Liver (tissue), 9 donors: Measurements from ENCODE around the gene ADRA2B. TPM values are rescaled to one million over a fixed set of nuclear protein-coding genes. Genes with fewer than 3 reads are reported as not detected.

ENCODE experiments used
- DNase-seq: peaks from one replicate; pipeline ENCODE4 v3.0.0-alpha.2; 2017; ENCODE audit warnings: low spot score
- H3K27ac ChIP-seq, 2 donors: one replicate each; pipeline ENCODE4 v1.7.0; 2013; ENCODE audit warnings: inconsistent platforms in 2 of 2, low read length in 2 of 2, control low read depth in 1 of 2, low read depth in 1 of 2, mild to moderate bottlenecking in 1 of 2
- H3K27me3 ChIP-seq, 4 donors: one replicate each; pipeline versions ENCODE4 v1.6.1 to v1.7.0; 2013; ENCODE audit warnings: low read length in 3 of 4, inconsistent platforms in 1 of 4, mild to moderate bottlenecking in 1 of 4, moderate library complexity in 1 of 4; ENCODE audit not compliant: control insufficient read depth in 4 of 4, insufficient read depth in 4 of 4
- H3K36me3 ChIP-seq, 4 donors: one replicate each; pipeline versions ENCODE4 v1.6.1 to v1.7.0; 2013; ENCODE audit warnings: low read length in 3 of 4, mild to moderate bottlenecking in 3 of 4, low read depth in 1 of 4, moderate library complexity in 1 of 4; ENCODE audit not compliant: control insufficient read depth in 4 of 4, insufficient read depth in 3 of 4
- H3K4me1 ChIP-seq, 4 donors: one replicate each; pipeline versions ENCODE4 v1.6.1 to v1.7.0; 2013; ENCODE audit warnings: low read length in 3 of 4, mild to moderate bottlenecking in 3 of 4, moderate library complexity in 1 of 4; ENCODE audit not compliant: control insufficient read depth in 4 of 4, insufficient read depth in 4 of 4
- H3K4me3 ChIP-seq, 3 donors: one replicate each; pipeline versions ENCODE4 v1.6.1 to v1.7.0; 2013; ENCODE audit warnings: low read length in 3 of 3, control low read depth in 1 of 3, low read depth in 1 of 3, mild to moderate bottlenecking in 1 of 3
- H3K9ac ChIP-seq, 2 donors: one replicate each; pipeline ENCODE4 v1.7.0; 2013; ENCODE audit warnings: low read length in 2 of 2, mild to moderate bottlenecking in 2 of 2, moderate library complexity in 2 of 2, control low read depth in 1 of 2, low read depth in 1 of 2
- H3K9me3 ChIP-seq, 4 donors: one replicate each; pipeline versions ENCODE4 v1.6.1 to v1.7.0; 2013; ENCODE audit warnings: low read length in 3 of 4; ENCODE audit not compliant: control insufficient read depth in 4 of 4
- JUND ChIP-seq, 2 donors: IDR thresholded peaks; 2 replicates each; pipeline ENCODE4 v1.6.1; 2016; ENCODE audit warnings: antibody characterized with exemption in 2 of 2
- RXRA ChIP-seq, 2 donors: IDR thresholded peaks; 2 replicates each; pipeline ENCODE4 v1.6.1; 2017 to 2018; ENCODE audit warnings: antibody characterized with exemption in 2 of 2, mild to moderate bottlenecking in 1 of 2
- SP1 ChIP-seq: IDR thresholded peaks from 2 replicates; pipeline ENCODE4 v1.6.1; 2018; ENCODE audit warnings: antibody characterized with exemption, mild to moderate bottlenecking
- WGBS: extraction: QIAGEN DNeasy Blood & Tissue Kit; methylation state at CpG from one replicate; pipeline ENCODE4 v1.1.7; 2013; 5-methylcytosine and 5-hydroxymethylcytosine counted together
- polyA plus RNA-seq, 2 donors: library from polyadenylated mRNA; stranded (reverse) in 1 of 2; unstranded in 1 of 2; fragments of 200-250 nt in 1 of 2; fragments of >200 nt in 1 of 2; fragmentation: Nextera tagmentation in 1 of 2; extraction: Ambion mirVana in 1 of 2; gene quantifications; one replicate each; pipeline versions ENCODE4 v1.2.1 to v1.2.3, GENCODE V29; 2013 to 2015
- total RNA-seq, 2 donors: library from RNA; depleted of rRNA; stranded (reverse); fragments of >200 nt; gene quantifications; one replicate each; pipeline ENCODE4 v1.2.3, GENCODE V29; 2014
- TF ChIP-seq, protein P1 (sequence below): IDR thresholded peaks from 2 replicates; pipeline ENCODE4 v1.6.1; 2016; ENCODE audit warnings: antibody characterized with exemption, mild to moderate bottlenecking
- TF ChIP-seq, protein P2 (sequence below): IDR thresholded peaks from 2 replicates; pipeline ENCODE4 v1.6.1; 2016; ENCODE audit warnings: antibody characterized with exemption
- TF ChIP-seq, protein P3 (sequence below): fragments of 150-350 bp; IDR thresholded peaks from 2 replicates; pipeline ENCODE4 v1.5.1; 2017; ENCODE audit warnings: improper control_type of control experiment, low read depth, low read length; ENCODE audit not compliant: missing input control
- TF ChIP-seq, protein P4 (sequence below): IDR thresholded peaks from 2 replicates; pipeline ENCODE4 v1.6.1; 2016; ENCODE audit warnings: antibody characterized with exemption
- donor health status: healthy.
- donor health status: healthy.
- donor health status: healthy.
- donor health status: healthy.
- donor health status: healthy.

ADRA2B gene
- total and polyA plus RNA-seq, 4 donors = 1.3 to 8.6 (median 3.0) TPM

DNA sequence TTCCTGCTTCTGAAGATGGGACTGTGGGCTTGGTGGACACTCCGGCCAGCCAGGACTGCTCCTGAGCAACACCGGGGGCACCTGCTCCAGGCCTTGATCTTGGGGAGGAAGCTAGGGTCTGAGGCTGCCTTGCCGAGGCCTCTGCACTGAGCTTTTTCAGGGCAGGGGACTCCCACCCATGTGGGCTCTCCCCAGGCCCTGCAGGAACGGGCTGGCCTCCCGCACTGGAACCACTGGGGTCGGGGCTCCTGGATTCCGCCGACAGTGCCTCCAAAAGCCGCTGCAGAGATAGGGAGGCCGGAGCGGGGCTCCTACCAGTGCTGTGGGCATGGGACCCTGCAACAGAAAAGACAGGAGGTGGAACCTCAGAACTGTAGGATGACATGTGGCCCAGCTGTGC lies 7.6 kb upstream of the ADRA2B start (continued):
- TF ChIP-seq, protein P1, sequence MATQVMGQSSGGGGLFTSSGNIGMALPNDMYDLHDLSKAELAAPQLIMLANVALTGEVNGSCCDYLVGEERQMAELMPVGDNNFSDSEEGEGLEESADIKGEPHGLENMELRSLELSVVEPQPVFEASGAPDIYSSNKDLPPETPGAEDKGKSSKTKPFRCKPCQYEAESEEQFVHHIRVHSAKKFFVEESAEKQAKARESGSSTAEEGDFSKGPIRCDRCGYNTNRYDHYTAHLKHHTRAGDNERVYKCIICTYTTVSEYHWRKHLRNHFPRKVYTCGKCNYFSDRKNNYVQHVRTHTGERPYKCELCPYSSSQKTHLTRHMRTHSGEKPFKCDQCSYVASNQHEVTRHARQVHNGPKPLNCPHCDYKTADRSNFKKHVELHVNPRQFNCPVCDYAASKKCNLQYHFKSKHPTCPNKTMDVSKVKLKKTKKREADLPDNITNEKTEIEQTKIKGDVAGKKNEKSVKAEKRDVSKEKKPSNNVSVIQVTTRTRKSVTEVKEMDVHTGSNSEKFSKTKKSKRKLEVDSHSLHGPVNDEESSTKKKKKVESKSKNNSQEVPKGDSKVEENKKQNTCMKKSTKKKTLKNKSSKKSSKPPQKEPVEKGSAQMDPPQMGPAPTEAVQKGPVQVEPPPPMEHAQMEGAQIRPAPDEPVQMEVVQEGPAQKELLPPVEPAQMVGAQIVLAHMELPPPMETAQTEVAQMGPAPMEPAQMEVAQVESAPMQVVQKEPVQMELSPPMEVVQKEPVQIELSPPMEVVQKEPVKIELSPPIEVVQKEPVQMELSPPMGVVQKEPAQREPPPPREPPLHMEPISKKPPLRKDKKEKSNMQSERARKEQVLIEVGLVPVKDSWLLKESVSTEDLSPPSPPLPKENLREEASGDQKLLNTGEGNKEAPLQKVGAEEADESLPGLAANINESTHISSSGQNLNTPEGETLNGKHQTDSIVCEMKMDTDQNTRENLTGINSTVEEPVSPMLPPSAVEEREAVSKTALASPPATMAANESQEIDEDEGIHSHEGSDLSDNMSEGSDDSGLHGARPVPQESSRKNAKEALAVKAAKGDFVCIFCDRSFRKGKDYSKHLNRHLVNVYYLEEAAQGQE = no peak

DNA sequence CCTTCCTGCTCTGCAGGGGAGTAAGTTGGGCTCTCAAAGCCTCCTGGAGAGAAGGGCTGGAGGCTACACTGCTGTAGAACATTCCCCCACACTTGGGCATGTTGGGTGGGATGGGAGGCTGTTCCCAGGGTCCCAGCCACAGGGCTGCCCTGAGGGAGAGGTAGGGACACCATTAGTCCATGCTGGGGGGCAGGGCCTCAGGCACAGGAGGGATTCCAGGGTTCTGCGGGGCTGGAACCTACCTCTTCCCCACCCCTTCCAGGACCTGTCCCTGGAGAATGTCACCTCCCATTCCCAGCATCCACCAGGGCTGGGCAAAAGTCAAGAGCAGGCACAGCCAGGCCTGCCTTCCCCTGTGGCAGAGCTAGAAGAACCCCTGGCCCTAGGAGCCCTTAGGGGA lies 6.9 kb upstream of the ADRA2B start:
- no peaks in the 10 kb centered on the region for H3K27me3 ChIP-seq
- WGBS = 100% methylated on average over 1 of the region's 1 CpG

More for the DNA sequence above, 6.9 kb upstream of the ADRA2B start:
- no peaks in the 10 kb centered on the region for H3K4me1 ChIP-seq
- no peak overlapping the region for H3K27ac ChIP-seq
- H3K9me3 ChIP-seq = no peaks in the 10 kb centered on the region
- no peak for TF ChIP-seq SP1
- TF ChIP-seq, protein P2, sequence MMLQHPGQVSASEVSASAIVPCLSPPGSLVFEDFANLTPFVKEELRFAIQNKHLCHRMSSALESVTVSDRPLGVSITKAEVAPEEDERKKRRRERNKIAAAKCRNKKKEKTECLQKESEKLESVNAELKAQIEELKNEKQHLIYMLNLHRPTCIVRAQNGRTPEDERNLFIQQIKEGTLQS = no peak
- no peak for TF ChIP-seq RXRA (IDR thresholded peaks at IDR 0.05)
- TF ChIP-seq JUND (IDR thresholded peaks at IDR 0.05) = no peak
- TF ChIP-seq, protein P1 = no peak
- TF ChIP-seq, protein P3, sequence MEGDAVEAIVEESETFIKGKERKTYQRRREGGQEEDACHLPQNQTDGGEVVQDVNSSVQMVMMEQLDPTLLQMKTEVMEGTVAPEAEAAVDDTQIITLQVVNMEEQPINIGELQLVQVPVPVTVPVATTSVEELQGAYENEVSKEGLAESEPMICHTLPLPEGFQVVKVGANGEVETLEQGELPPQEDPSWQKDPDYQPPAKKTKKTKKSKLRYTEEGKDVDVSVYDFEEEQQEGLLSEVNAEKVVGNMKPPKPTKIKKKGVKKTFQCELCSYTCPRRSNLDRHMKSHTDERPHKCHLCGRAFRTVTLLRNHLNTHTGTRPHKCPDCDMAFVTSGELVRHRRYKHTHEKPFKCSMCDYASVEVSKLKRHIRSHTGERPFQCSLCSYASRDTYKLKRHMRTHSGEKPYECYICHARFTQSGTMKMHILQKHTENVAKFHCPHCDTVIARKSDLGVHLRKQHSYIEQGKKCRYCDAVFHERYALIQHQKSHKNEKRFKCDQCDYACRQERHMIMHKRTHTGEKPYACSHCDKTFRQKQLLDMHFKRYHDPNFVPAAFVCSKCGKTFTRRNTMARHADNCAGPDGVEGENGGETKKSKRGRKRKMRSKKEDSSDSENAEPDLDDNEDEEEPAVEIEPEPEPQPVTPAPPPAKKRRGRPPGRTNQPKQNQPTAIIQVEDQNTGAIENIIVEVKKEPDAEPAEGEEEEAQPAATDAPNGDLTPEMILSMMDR = no peak
- TF ChIP-seq, protein P4, sequence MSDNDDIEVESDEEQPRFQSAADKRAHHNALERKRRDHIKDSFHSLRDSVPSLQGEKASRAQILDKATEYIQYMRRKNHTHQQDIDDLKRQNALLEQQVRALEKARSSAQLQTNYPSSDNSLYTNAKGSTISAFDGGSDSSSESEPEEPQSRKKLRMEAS = no peak
- no peaks in the 10 kb centered on the region for H3K36me3 ChIP-seq
- no peak for DNase-seq
- no peak overlapping the region for H3K9ac ChIP-seq
- H3K4me3 ChIP-seq = no peak overlapping the region
